IMR-90 (cell line): ENCODE results near the gene LRRC40. TPM values are rescaled to one million over a fixed set of nuclear protein-coding genes. Genes with fewer than 3 reads are reported as not detected.
A peak's percentile ranks its signal among the peaks of the same experiment; 100 is the strongest.

Source experiments
- ATAC-seq: fragments of 200-7000 bp; cut with Tn5 transposase; 2 replicates; pipeline ENCODE4 v1.9.1; 2020; ENCODE audit warnings: low read depth, mild to moderate bottlenecking, moderate library complexity
- BruUV-seq: library from RNA; stranded (reverse); fragments of 400-500 nt; replicated peaks from 2 replicates; lab custom pipeline; 2021; lab: Mats Ljungman, UMichigan
- CTCF ChIA-PET: fragments of 300-600 bp; formaldehyde crosslinking; extraction: SDS; loops from one replicate; lab custom pipeline; 2021; ENCODE audit warnings: antibody characterized with exemption; lab: Yijun Ruan, JAX
- POLR2A ChIA-PET: fragments of 300-600 bp; sonication (Branson Sonifier 250); formaldehyde crosslinking; loops from one replicate; lab custom pipeline; 2022; ENCODE audit warnings: antibody characterized with exemption; ENCODE audit not compliant: unreplicated experiment; lab: Charles Lee
- DNase-seq: peaks from one replicate; pipeline ENCODE4 v3.0.0; 2013
- H2AFZ ChIP-seq: replicated peaks from 2 replicates; pipeline ENCODE3; 2013; ENCODE audit warnings: low read length, mild to moderate bottlenecking; ENCODE audit not compliant: poor library complexity
- H2AK5ac ChIP-seq: 2 replicates; pipeline ENCODE4 v1.6.1; 2013; ENCODE audit warnings: low read depth, low read length, inconsistent platforms
- H2AK9ac ChIP-seq: replicated peaks from 2 replicates; pipeline ENCODE3; 2013; ENCODE audit warnings: mild to moderate bottlenecking, low read depth, low read length, moderate library complexity; ENCODE audit not compliant: poor library complexity
- H2BK120ac ChIP-seq: 2 replicates; pipeline ENCODE4 v1.6.1; 2013; ENCODE audit warnings: low read depth, low read length, inconsistent platforms
- H2BK15ac ChIP-seq: 3 replicates; pipeline ENCODE4 v1.6.1; 2013; ENCODE audit warnings: low read depth, low read length, inconsistent platforms
- H2BK20ac ChIP-seq: 2 replicates; pipeline ENCODE4 v1.6.1; 2013; ENCODE audit warnings: low read depth, mild to moderate bottlenecking, inconsistent platforms, low read length, moderate library complexity
- H2BK5ac ChIP-seq: 2 replicates; pipeline ENCODE4 v1.6.1; 2013; ENCODE audit warnings: mild to moderate bottlenecking, low read depth, low read length, inconsistent platforms; ENCODE audit not compliant: poor library complexity, severe bottlenecking
- H3K14ac ChIP-seq: replicated peaks from 2 replicates; pipeline ENCODE4 v1.6.1; 2013; ENCODE audit warnings: low read depth, low read length, inconsistent platforms
- H3K18ac ChIP-seq: 2 replicates; pipeline ENCODE4 v1.6.1; 2013; ENCODE audit warnings: low read depth, low read length, control low read depth
- H3K23ac ChIP-seq: 2 replicates; pipeline ENCODE4 v1.6.1; 2013; ENCODE audit warnings: low read depth, low read length, inconsistent platforms
- H3K27ac ChIP-seq: 2 replicates; pipeline ENCODE4 v1.5.1; 2013; ENCODE audit warnings: mild to moderate bottlenecking, control low read depth, low read length; ENCODE audit not compliant: insufficient read depth
- H3K27me3 ChIP-seq: 2 replicates; pipeline ENCODE4 v1.6.1; 2013; ENCODE audit warnings: low read length; ENCODE audit not compliant: control insufficient read depth, insufficient read depth
- H3K36me3 ChIP-seq: 2 replicates; pipeline ENCODE4 v1.6.1; 2013; ENCODE audit warnings: low read length, mixed read lengths; ENCODE audit not compliant: control insufficient read depth, insufficient read depth
- H3K4ac ChIP-seq: 2 replicates; pipeline ENCODE4 v1.6.1; 2013; ENCODE audit warnings: low read depth, low read length, inconsistent platforms
- H3K4me1 ChIP-seq: 2 replicates; pipeline ENCODE4 v1.6.1; 2013; ENCODE audit warnings: low read length, mixed read lengths; ENCODE audit not compliant: control insufficient read depth, insufficient read depth
- H3K4me2 ChIP-seq: 2 replicates; pipeline ENCODE4 v1.6.1; 2013; ENCODE audit warnings: low read depth, mild to moderate bottlenecking, control low read depth, low read length, moderate library complexity
- H3K4me3 ChIP-seq: 2 replicates; pipeline ENCODE4 v1.5.1; 2013; ENCODE audit warnings: low read depth, mild to moderate bottlenecking, control low read depth, low read length, moderate library complexity; ENCODE audit not compliant: insufficient read depth
- H3K56ac ChIP-seq: 2 replicates; pipeline ENCODE4 v1.6.1; 2013; ENCODE audit warnings: low read length, inconsistent platforms; ENCODE audit not compliant: insufficient read depth; ENCODE audit errors: extremely low read depth
- H3K79me1 ChIP-seq, 2 experiments: 2 replicates each; pipeline ENCODE4 v1.6.1; 2013; ENCODE audit warnings: low read length in 2 of 2, inconsistent platforms in 1 of 2, low read depth in 1 of 2
- H3K9ac ChIP-seq: 2 replicates; pipeline ENCODE4 v1.6.1; 2013; ENCODE audit warnings: low read depth, low read length, control low read depth
- H3K9me1 ChIP-seq: 2 replicates; pipeline ENCODE4 v1.6.1; 2013; ENCODE audit warnings: low read length, inconsistent platforms; ENCODE audit not compliant: insufficient read depth
- H3K9me3 ChIP-seq: 2 replicates; pipeline ENCODE4 v1.6.1; 2013; ENCODE audit warnings: low read length; ENCODE audit not compliant: control insufficient read depth, insufficient read depth
- H4K20me1 ChIP-seq: 2 replicates; pipeline ENCODE4 v1.6.1; 2013; ENCODE audit warnings: low read length, inconsistent platforms; ENCODE audit not compliant: insufficient read depth
- H4K5ac ChIP-seq: 2 replicates; pipeline ENCODE4 v1.6.1; 2013; ENCODE audit warnings: mild to moderate bottlenecking, low read depth, low read length, control low read depth
- H4K8ac ChIP-seq, 2 experiments: 2 replicates each; pipeline ENCODE4 v1.6.1; 2013; ENCODE audit warnings: low read depth in 2 of 2, low read length in 2 of 2, control low read depth in 1 of 2, inconsistent platforms in 1 of 2
- H4K91ac ChIP-seq: 2 replicates; pipeline ENCODE4 v1.6.1; 2013; ENCODE audit warnings: low read depth, low read length, inconsistent platforms; ENCODE audit not compliant: insufficient read depth
- BHLHE40 ChIP-seq: fragments of 150-350 bp; IDR thresholded peaks from 2 replicates; pipeline ENCODE4 v1.6.1; 2016; ENCODE audit warnings: mild to moderate bottlenecking, low read depth, low read length
- CEBPB ChIP-seq: IDR thresholded peaks from 2 replicates; pipeline ENCODE4 v1.6.1; 2012; ENCODE audit warnings: low read depth, low read length, improper control_type of control experiment
- CHD1 ChIP-seq: IDR thresholded peaks from 2 replicates; pipeline ENCODE4 v1.6.1; 2012; ENCODE audit warnings: low read depth, low read length, improper control_type of control experiment
- CTCF ChIP-seq: conservative IDR thresholded peaks from 2 replicates; pipeline ENCODE4 v1.5.1; 2012; ENCODE audit warnings: mild to moderate bottlenecking, low read depth, low read length, improper control_type of control experiment
- FOS ChIP-seq: fragments of 150-350 bp; IDR thresholded peaks from 2 replicates; pipeline ENCODE4 v1.6.1; 2016; ENCODE audit warnings: low read depth, low read length
- MXI1 ChIP-seq: IDR thresholded peaks from 2 replicates; pipeline ENCODE4 v1.6.1; 2012; ENCODE audit warnings: low read depth, mild to moderate bottlenecking, low read length, moderate library complexity, borderline replicate concordance
- RAD21 ChIP-seq: IDR thresholded peaks from 2 replicates; pipeline ENCODE4 v1.6.1; 2012; ENCODE audit warnings: low read length, improper control_type of control experiment
- RCOR1 ChIP-seq: IDR thresholded peaks from 2 replicates; pipeline ENCODE4 v1.6.1; 2012; ENCODE audit warnings: mild to moderate bottlenecking, low read length, improper control_type of control experiment; ENCODE audit not compliant: insufficient replicate concordance
- RFX5 ChIP-seq: IDR thresholded peaks from 2 replicates; pipeline ENCODE4 v1.8.0; 2012; ENCODE audit warnings: low read depth, mild to moderate bottlenecking, low read length, moderate library complexity
- SMC3 ChIP-seq: fragments of 150-350 bp; IDR thresholded peaks from 2 replicates; pipeline ENCODE4 v1.6.1; 2016; ENCODE audit warnings: low read depth, mild to moderate bottlenecking, antibody characterized with exemption, low read length, moderate library complexity
- WGBS, 2 experiments: methylation state at CpG; one replicate each; pipeline versions ENCODE4 v1.1.5 to v1.1.7; 2013; ENCODE audit warnings: missing lambda C conversion rate in 2 of 2; ENCODE audit not compliant: insufficient read length in 1 of 2; ENCODE audit errors: extremely low coverage in 2 of 2; 5-methylcytosine and 5-hydroxymethylcytosine counted together
- dilution Hi-C: fragments of 300-500 bp; cut with HindIII; formaldehyde crosslinking; loops from one replicate; pipeline ENCODE4 v1.14.3; 2018; ENCODE audit warnings: low sequenced_read_pairs; ENCODE audit not compliant: unreplicated experiment
- in situ Hi-C: fragments of 300-500 bp; cut with MboI; formaldehyde crosslinking; loops from 3 replicates; pipeline ENCODE4 v1.14.3; 2019; ENCODE audit warnings: low sequenced_read_pairs, inconsistent platforms, mixed read lengths
- intact Hi-C: fragments of 100-400 bp; cut with micrococcal nuclease; formaldehyde crosslinking; loops from 2 replicates; pipeline ENCODE4 v1.10.0; 2022
- polyA plus RNA-seq, 3 experiments: library from polyadenylated mRNA; depleted of rRNA; stranded (reverse); fragments of >200 nt; gene quantifications; 2 replicates each; pipeline ENCODE4 v1.2.3, GENCODE V29; 2012; ENCODE audit warnings: low replicate concordance in 1 of 3
- total RNA-seq: library from RNA; depleted of rRNA; stranded (reverse); fragments of >200 nt; gene quantifications from 2 replicates; pipeline ENCODE4 v1.2.3, GENCODE V29; 2012

Gene LRRC40
- total and polyA plus RNA-seq, 2 of the 4 experiments (the other 2 are of a cell fraction): 11.1 to 17.4 TPM

DNA sequence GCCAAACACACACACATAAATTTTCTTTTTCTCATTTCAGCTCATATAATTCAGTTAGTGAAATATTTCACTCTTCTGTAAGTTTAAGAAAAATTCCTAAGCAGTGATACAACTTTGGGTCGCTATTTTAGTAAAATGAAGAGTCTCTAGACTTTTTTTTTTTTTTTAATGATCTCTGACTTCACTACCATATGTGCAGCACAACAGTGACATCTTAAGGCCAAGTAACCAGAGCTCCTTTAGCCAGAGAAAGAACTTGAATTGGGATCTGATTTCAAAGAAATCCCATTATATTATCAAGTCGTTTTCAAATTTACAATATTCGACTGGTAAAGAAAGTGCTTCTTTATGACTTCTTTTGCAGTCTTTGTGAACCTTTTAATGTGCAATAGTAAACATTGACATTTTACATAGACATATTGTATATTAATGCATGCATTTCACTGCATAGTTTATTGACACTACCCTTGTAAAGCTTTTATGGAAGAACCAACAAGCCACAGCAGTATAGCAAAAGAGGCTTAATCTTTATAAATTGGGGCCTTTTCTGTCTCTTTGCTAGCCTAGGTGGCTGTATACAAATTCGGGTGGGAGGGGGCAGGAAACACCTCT is 62.2 kb downstream of the LRRC40 start:
- no peak overlapping the region for H3K56ac ChIP-seq
- no peak overlapping the region for H3K27ac ChIP-seq
- ATAC-seq: peak; percentile 55
- H2BK20ac ChIP-seq: no peak overlapping the region
- H3K36me3 ChIP-seq: no peaks in the 10 kb centered on the region
- no peaks in the 10 kb centered on the region for H3K9me3 ChIP-seq
- no peak overlapping the region for H2AFZ ChIP-seq
- no peaks in the 10 kb centered on the region for H3K79me1 ChIP-seq
- no peaks in the 10 kb centered on the region for H4K20me1 ChIP-seq
- H3K4ac ChIP-seq: no peak overlapping the region
- H4K8ac ChIP-seq: no peak overlapping the region
- H2BK15ac ChIP-seq: no peak overlapping the region
- dilution Hi-C loops (no loop called here), intact Hi-C loops (loop anchor here (2.0 to 10.0 kb wide), 3 partner anchors 108 to 1668 kb away; no protein-coding TSS in a partner anchor), in situ Hi-C loops (loop anchor here (25.0 kb wide), 1 partner anchor 106 kb away; no protein-coding TSS in a partner anchor)
- no peak overlapping the region for H2BK120ac ChIP-seq
- H3K14ac ChIP-seq: no peak overlapping the region
- ChIA-PET CTCF (interaction anchor here (0.6 to 1.0 kb wide), 7 partner anchors 90 to 1517 kb away, joined by 3 to 4 read pairs (median 3); no protein-coding TSS in a partner anchor), POLR2A (no interaction called here)
- H2BK5ac ChIP-seq: no peak overlapping the region
- H4K5ac ChIP-seq: no peak overlapping the region
- no peak overlapping the region for H2AK5ac ChIP-seq
- TF ChIP-seq RFX5: no peak
- TF ChIP-seq FOS: no peak
- peak; percentile 63 for TF ChIP-seq RAD21
- no peak for TF ChIP-seq CEBPB
- no peak for TF ChIP-seq MXI1
- peak; percentile 55 for TF ChIP-seq CTCF
- TF ChIP-seq SMC3: peak; percentile 31; the same call in 1 of the 2 replicates
- no peak for TF ChIP-seq RCOR1
- no peak for TF ChIP-seq BHLHE40
- no peak for TF ChIP-seq CHD1
- no peak overlapping the region for H3K9ac ChIP-seq
- no peak overlapping the region for H4K91ac ChIP-seq
- no peak overlapping the region for H2AK9ac ChIP-seq
- H3K27me3 ChIP-seq: no peaks in the 10 kb centered on the region
- BruUV-seq: no TSS peak
- H3K4me1 ChIP-seq: no peaks in the 10 kb centered on the region; the same call in 1 of the 2 replicates
- H3K4me3 ChIP-seq: no peak overlapping the region
- peak; percentile 75 for DNase-seq
- peaks cover 2% of the 10 kb centered on the region; the same call in 1 of the 2 replicates for H3K9me1 ChIP-seq
- no peak overlapping the region for H3K4me2 ChIP-seq
- H3K18ac ChIP-seq: no peak overlapping the region
- no peak overlapping the region for H3K23ac ChIP-seq
- WGBS, 2 experiments: no CpG with 5 or more reads among the region's 4 CpGs
